Activated naive CD4-positive, alpha-beta T cell treated with anti-CD3 and anti-CD28 coated beads, Interleukin-2, amount 10 ng/mL, durations not matched to agents 7 days and 5 days (primary cell): ENCODE results near the gene DESI2.
"Not testable (repeated sequence)": the region's sequence is repeated elsewhere in the genome, so short reads cannot be mapped to it uniquely, and the experiment has no call there.

Source experiments
- CTCF ChIA-PET: fragments of 350-600 bp; sonication (Branson Sonifier 250); formaldehyde crosslinking; loops from one replicate; lab custom pipeline; 2021; ENCODE audit warnings: antibody characterized with exemption; lab: Charles Lee
- DNase-seq: peaks from one replicate; pipeline ENCODE4 v3.0.0-alpha.2; 2020
- H3K27ac Mint-ChIP-seq: one replicate; pipeline ENCODE4 v1.8.0; 2021; ENCODE audit warnings: mild to moderate bottlenecking, moderate library complexity, mixed read lengths
- H3K27me3 Mint-ChIP-seq: one replicate; pipeline ENCODE4 v1.8.0; 2021; ENCODE audit warnings: mild to moderate bottlenecking, mixed read lengths
- H3K36me3 Mint-ChIP-seq: one replicate; pipeline ENCODE4 v1.8.0; 2021; ENCODE audit warnings: mixed read lengths
- H3K4me1 Mint-ChIP-seq: one replicate; pipeline ENCODE4 v1.8.0; 2021; ENCODE audit warnings: mixed read lengths
- H3K4me3 Mint-ChIP-seq: one replicate; pipeline ENCODE4 v1.8.0; 2021; ENCODE audit warnings: mild to moderate bottlenecking, moderate library complexity, mixed read lengths
- H3K9me3 Mint-ChIP-seq: one replicate; pipeline ENCODE4 v1.8.0; 2021; ENCODE audit warnings: mixed read lengths

DESI2 gene

DNA sequence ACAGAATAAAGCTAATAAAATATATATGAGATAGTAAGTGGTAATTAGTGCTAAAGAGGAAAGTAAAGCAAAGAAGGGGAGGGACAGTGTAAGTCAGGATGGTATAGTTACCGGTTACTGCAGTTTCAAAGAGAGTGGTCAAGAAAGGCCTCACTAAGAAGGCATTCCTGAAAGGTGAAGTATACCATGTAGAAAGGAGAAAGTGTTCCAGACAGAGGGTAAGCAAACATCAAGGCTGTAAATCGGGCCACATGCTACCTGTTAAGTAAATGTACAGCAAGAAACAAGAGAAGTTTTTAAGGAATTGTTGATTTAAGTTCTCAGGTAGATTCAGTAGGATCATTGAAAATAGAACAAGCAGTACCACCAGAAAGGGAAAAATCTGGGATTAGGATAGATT lies 9.7 kb downstream of the DESI2 start:
- DNase-seq: no peak
- H3K9me3 Mint-ChIP-seq: no peaks in the 10 kb centered on the region
- H3K4me3 Mint-ChIP-seq: no peak overlapping the region
- H3K4me1 Mint-ChIP-seq: peaks cover 15% of the 10 kb centered on the region
- H3K27me3 Mint-ChIP-seq: no peaks in the 10 kb centered on the region
- peaks cover 29% of the 10 kb centered on the region for H3K36me3 Mint-ChIP-seq
- no peak overlapping the region for H3K27ac Mint-ChIP-seq
- CTCF ChIA-PET: no interaction called here

DNA sequence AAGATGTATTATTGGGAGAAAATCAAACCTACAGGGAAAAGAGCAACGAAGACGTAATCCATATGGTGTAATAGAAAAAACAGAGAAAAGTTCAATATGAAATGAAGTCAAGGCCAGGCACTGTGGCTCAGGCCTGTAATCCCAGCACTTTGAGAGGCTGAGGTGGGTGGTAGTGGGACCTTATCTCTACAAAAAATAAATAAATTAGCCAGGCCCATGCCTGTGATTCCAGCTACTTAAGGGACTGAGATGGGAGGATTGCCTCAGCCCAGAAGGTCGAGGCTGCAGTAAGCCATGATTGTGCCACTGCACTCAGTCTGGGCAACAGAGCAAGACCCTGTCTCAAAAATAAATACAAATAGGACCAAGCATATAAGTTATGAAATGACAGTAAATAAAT lies 11.4 kb downstream of the DESI2 start:
- no peak for DNase-seq
- no peak overlapping the region for H3K4me3 Mint-ChIP-seq
- CTCF ChIA-PET: no interaction called here
- H3K36me3 Mint-ChIP-seq: peaks cover 15% of the 10 kb centered on the region
- no peaks in the 10 kb centered on the region for H3K27me3 Mint-ChIP-seq
- peaks cover 5% of the 10 kb centered on the region for H3K4me1 Mint-ChIP-seq
- H3K27ac Mint-ChIP-seq: no peak overlapping the region
- H3K9me3 Mint-ChIP-seq: no peaks in the 10 kb centered on the region

DNA sequence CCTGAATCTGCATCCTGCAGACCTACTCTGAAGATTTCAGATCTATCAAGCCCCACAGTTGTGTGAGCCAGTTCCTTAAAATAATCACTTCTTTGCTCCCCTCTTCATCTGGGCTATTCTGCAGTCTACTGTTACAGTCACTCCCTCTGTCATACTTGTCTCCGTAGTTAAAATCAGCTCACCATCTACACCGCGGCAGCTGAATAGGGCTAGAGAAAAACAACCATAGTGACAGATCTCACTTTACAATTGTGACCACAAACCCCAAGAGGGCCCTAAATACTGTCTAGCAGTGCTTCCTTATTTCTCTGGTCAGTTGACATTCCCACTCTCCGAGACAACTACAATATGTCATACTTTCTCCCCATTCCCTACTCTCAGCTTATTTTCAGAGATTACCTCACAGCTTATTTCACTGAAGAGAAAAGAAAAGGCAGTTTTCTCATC lies 12.9 kb downstream of the DESI2 start:
- H3K4me3 Mint-ChIP-seq: no peak overlapping the region
- CTCF ChIA-PET: no interaction called here
- DNase-seq: no peak
- peaks cover 14% of the 10 kb centered on the region for H3K36me3 Mint-ChIP-seq
- H3K9me3 Mint-ChIP-seq: no peaks in the 10 kb centered on the region
- no peak overlapping the region for H3K27ac Mint-ChIP-seq
- peaks cover 5% of the 10 kb centered on the region for H3K4me1 Mint-ChIP-seq
- H3K27me3 Mint-ChIP-seq: no peaks in the 10 kb centered on the region

DNA sequence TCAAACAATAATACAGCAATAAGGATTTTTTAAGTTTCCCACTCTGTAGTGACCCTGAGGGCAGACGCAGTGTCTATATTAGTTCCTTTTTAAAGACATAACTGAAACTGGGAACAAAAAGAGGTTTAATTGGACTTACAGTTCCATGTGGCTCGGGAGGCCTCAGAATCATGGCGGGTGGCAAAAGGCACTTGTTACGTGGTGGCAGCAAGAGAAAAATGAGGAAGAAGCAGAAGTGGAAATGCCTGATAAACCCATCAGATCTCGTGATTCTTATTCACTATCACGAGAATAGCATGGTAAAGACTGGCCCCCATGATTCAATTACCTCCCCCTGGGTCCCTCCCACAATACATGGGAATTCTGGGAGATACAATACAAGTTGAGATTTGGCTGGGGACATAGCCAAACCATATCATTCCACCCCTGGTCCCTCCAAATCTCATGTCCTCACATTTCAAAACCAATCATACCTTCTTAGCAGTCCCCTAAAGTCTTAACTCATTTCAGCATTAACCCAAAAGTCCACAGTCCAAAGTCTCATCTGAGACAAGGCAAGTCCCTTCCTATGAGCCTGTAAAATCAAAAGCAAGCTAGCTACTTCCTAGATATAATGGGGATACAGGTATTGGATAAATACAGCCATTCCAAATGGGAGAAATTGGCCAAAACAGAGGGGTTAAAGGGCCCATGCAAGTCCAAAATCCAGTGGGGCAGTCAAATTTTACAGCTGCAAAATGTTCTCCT lies 13.9 kb downstream of the DESI2 start:
- H3K36me3 Mint-ChIP-seq: peaks cover 18% of the 10 kb centered on the region
- H3K4me3 Mint-ChIP-seq, H3K9me3 Mint-ChIP-seq, CTCF ChIA-PET, DNase-seq, H3K4me1 Mint-ChIP-seq, H3K27ac Mint-ChIP-seq, H3K27me3 Mint-ChIP-seq: not testable (repeated sequence)

DNA sequence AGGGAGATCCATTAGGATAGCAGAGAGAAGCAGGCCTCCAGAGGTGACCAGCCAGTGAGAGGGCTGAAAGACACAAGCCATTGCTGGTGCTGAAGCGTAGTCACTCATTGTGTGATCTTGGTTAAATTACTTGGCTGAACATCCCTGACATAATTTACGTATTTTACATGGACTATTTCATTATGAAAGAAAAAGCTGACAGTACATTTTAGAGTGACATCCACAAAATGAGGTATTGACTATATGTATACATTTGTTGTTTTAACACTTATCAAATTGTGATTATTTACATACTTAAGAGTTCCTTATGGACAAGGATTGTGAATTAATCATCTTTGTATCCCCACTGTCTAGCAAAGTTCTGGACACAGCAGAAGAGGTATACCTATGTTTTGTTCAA lies 14.9 kb downstream of the DESI2 start:
- no peaks in the 10 kb centered on the region for H3K9me3 Mint-ChIP-seq

DNA sequence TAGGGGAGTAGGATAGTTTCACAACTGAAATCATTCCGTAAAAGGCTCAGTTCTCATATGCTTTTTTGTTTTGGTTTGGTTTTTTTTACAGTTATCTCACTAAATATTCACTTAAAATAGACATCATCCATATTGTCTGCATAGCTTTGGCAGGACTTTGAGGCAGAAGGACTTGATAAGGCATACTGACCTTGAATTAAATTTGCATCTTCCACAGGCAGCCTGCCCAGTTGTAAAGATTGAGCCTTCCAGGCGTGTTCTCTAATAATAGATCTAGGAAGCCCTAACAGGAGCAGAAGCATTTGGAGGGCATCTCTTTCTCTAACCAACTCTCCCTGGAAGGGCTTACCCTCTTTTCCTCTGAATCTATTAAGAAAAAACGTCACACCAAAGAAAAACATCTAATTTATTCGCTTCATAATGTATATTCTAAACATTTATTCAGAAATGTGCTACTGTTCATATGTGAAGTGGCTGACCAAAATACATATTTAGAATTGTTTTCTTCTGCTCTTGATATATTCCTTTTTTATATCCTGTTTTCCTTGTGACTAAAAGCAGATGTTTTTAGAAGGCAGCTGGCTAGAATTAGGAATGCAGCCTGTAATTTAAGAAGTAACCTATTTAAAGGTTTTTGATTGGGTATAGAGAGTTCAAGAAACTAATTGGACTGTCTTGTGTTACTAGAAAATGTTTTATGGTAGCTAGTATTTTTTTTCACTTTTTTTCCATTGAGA lies 20.2 kb downstream of the DESI2 start:
- H3K27me3 Mint-ChIP-seq: no peaks in the 10 kb centered on the region
- CTCF ChIA-PET: no interaction called here
- DNase-seq: no peak
- no peak overlapping the region for H3K27ac Mint-ChIP-seq
- H3K4me1 Mint-ChIP-seq: no peaks in the 10 kb centered on the region
- no peaks in the 10 kb centered on the region for H3K9me3 Mint-ChIP-seq
- H3K4me3 Mint-ChIP-seq: no peak overlapping the region
- H3K36me3 Mint-ChIP-seq: peaks cover 38% of the 10 kb centered on the region

More for the DNA sequence above, 14.9 kb downstream of the DESI2 start:
- Mint-ChIP-seq H3K4me3 (no peak overlapping the region), H3K27ac (no peak overlapping the region), H3K4me1 (peaks cover 3% of the 10 kb centered on the region), H3K27me3 (no peaks in the 10 kb centered on the region), H3K36me3 (peaks cover 22% of the 10 kb centered on the region)
- CTCF ChIA-PET: no interaction called here
- DNase-seq: no peak

DNA sequence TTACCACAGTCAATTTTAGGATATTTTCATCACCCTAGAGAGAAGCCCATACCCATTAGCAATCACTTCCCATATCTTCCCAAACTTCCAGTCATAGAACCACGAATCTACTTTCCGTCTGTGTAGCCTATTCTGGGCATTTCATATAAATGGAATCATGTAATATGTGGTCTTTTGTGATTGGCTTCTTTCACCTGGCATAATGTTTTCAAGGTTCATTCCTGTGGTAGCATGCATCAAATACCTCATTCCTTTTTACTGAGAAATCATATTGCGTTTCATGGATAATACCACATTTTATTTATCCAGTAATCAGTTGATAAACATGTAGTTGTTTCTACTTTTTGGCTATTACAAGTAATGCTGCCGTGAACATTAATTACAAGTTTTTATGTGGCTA lies 21.5 kb downstream of the DESI2 start:
- CTCF ChIA-PET: no interaction called here
- H3K27ac Mint-ChIP-seq: no peak overlapping the region
- peaks cover 43% of the 10 kb centered on the region for H3K36me3 Mint-ChIP-seq

DNA sequence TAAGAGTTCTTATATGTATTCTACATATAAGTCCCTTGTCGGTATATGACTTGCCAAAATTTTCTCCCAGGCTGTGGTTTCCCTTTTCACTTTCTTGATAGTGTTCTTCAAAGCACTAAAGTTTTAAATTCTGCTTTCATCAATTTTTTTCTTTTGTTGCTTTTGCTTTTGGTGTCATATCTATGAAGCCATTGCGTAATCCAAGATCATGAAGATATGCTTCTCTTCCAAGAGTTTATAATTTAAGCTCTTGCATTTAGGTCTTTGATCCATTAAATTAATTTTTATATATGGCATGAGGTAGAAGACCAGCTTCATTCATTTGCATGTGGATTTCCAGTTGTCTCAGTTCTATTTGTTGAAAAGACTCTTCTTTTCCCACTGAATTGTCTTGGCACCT lies 22.2 kb downstream of the DESI2 start:
- Mint-ChIP-seq H3K4me1 (no peaks in the 10 kb centered on the region), H3K27ac (no peak overlapping the region), H3K4me3 (no peak overlapping the region), H3K27me3 (no peaks in the 10 kb centered on the region), H3K36me3 (peaks cover 43% of the 10 kb centered on the region), H3K9me3 (no peaks in the 10 kb centered on the region)
- DNase-seq: no peak
- CTCF ChIA-PET: no interaction called here

More for the DNA sequence above, 21.5 kb downstream of the DESI2 start:
- DNase-seq: no peak
- Mint-ChIP-seq H3K9me3 (no peaks in the 10 kb centered on the region), H3K4me3 (no peak overlapping the region), H3K4me1 (no peaks in the 10 kb centered on the region), H3K27me3 (no peaks in the 10 kb centered on the region)

DNA sequence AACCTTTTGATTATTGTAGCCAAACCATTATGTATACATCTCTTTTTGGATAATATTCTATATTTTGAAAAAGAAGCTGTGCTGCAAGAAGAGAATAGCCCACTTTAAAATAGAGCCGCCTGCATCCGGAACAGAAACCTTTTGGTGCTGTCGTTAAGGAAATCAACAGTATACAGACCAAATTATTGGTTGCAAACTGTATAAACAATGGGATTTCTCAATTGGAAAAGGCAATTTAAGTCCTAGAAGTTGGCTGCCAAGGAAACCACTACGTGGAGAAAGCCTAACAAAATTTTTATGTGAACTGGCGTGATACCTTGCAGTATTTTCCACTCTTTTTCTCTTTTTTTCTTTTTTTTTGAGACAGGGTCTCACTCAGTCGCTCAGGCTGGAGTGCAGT lies 25.8 kb downstream of the DESI2 start:
- no peak overlapping the region for H3K4me3 Mint-ChIP-seq
- CTCF ChIA-PET: no interaction called here

DNA sequence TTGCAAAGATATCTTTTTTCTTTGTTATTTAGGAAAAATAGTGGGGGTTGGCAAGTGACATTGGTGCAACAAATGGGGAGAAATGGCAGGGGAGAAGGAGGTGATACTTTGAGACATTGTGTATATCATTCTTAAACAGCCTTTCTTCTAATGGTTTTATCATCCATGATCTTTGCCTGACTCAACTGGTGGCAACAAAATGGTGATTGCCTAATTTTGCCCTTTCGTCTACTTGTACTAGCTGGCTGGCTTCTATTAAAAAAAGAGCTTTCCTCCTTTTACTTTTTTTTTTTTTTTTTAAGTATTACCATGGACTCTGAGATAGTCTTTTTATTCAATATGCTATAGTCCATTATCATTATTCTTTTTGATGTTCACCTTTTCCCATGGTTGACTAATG lies 27.7 kb downstream of the DESI2 start:
- peaks cover 29% of the 10 kb centered on the region for H3K36me3 Mint-ChIP-seq
- H3K27ac Mint-ChIP-seq: no peak overlapping the region
- H3K9me3 Mint-ChIP-seq: no peaks in the 10 kb centered on the region
- peaks cover 3% of the 10 kb centered on the region for H3K4me1 Mint-ChIP-seq
- H3K4me3 Mint-ChIP-seq: no peak overlapping the region
- CTCF ChIA-PET: interaction anchor here (0.6 kb wide), 1 partner anchor 189 kb away, joined by 3 read pairs; no protein-coding TSS in a partner anchor
- no peak for DNase-seq
- H3K27me3 Mint-ChIP-seq: no peaks in the 10 kb centered on the region

More for the DNA sequence above, 25.8 kb downstream of the DESI2 start:
- no peak overlapping the region for H3K27ac Mint-ChIP-seq
- H3K27me3 Mint-ChIP-seq: no peaks in the 10 kb centered on the region
- H3K36me3 Mint-ChIP-seq: peaks cover 41% of the 10 kb centered on the region
- no peak for DNase-seq
- H3K4me1 Mint-ChIP-seq: no peaks in the 10 kb centered on the region
- H3K9me3 Mint-ChIP-seq: no peaks in the 10 kb centered on the region

DNA sequence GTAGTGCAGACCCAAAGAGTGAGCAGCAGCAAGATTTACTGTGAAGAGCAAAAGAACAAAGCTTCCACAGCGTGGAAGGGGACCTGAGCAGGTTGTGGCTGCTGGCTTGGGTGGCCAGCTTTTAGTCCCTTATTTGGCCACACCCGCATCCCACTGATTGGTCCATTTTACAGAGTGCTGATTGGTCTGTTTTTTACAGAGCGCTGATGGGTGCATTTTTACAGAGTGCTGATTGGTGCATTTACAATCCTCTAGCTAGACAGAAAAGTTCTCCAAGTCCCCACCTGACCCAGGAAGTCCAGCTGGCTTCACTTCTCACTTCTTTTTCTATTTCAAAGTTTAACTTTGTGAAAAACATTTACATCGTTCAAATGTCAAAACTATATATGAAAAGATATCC lies 29.2 kb downstream of the DESI2 start:
- H3K4me3 Mint-ChIP-seq, H3K9me3 Mint-ChIP-seq, H3K4me1 Mint-ChIP-seq, CTCF ChIA-PET, DNase-seq, H3K27ac Mint-ChIP-seq, H3K27me3 Mint-ChIP-seq: not testable (repeated sequence)
- H3K36me3 Mint-ChIP-seq: peaks cover 34% of the 10 kb centered on the region

DNA sequence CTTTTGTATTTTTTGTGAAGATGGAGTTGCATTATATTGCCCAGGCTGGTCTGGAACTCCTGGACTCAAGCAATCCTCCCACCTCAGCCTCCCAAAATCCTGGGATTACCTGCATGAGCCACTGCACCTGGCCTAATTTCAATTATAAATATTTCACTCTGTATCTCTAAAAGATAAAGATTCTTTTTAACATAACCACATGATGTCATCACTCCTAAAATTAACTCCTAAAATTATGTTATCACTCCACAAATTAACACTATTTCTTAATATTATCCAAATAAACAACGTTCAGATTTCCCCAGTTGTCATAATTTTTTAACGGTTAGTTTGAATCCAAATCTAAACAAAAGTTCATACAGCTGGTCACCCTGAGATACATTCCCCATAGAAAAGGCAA lies 43.0 kb downstream of the DESI2 start:
- H3K36me3 Mint-ChIP-seq: peaks cover 63% of the 10 kb centered on the region

DNA sequence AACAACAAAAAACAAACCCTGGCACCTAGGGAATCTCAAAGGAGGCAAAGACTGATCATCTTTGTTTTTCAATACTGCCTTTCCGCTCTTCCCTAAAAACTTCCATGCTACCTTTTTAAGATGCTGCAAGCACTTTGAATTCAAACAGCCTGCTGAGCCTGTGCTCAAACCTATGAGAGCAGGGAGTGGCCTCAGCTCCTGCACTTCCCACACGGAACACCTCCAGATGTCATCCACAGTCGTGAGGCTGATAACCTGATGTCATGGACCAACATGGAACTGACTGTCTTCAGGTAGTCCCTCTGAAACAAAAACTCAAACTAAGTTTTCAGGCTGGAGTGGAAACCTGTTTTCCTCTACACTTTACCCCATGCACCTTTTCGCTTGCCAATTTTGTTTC lies 46.8 kb downstream of the DESI2 start:
- H3K36me3 Mint-ChIP-seq: peaks cover 59% of the 10 kb centered on the region
- no peaks in the 10 kb centered on the region for H3K27me3 Mint-ChIP-seq
- H3K4me1 Mint-ChIP-seq: no peaks in the 10 kb centered on the region
- H3K4me3 Mint-ChIP-seq: no peak overlapping the region
- no peak overlapping the region for H3K27ac Mint-ChIP-seq
- CTCF ChIA-PET: no interaction called here
- H3K9me3 Mint-ChIP-seq: no peaks in the 10 kb centered on the region
- DNase-seq: no peak

More for the DNA sequence above, 43.0 kb downstream of the DESI2 start:
- H3K27ac Mint-ChIP-seq: no peak overlapping the region
- no peaks in the 10 kb centered on the region for H3K9me3 Mint-ChIP-seq
- DNase-seq: no peak
- CTCF ChIA-PET: interaction anchor here (1.3 kb wide), 1 partner anchor 91 kb away, joined by 4 read pairs; no protein-coding TSS in a partner anchor
- H3K27me3 Mint-ChIP-seq: no peaks in the 10 kb centered on the region
- no peaks in the 10 kb centered on the region for H3K4me1 Mint-ChIP-seq
- no peak overlapping the region for H3K4me3 Mint-ChIP-seq

DNA sequence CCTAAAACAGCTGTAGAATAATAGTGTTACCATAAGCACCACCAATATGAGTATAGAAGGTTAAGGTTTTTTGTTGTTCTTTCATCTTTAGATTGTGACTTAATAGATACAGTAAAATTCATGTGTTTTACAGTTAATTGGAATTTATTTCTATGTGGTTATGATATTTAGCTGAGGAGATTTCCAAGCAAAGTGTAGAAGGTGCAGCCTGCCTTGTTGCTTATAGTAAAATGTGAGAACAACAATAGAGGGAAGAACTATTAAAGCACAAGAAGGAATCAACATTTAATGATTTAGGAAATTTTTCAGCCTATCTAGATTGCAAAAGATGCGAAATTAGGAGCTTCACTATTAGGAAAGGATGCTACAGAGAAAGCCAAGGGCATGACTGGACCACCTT lies 47.9 kb downstream of the DESI2 start:
- H3K4me3 Mint-ChIP-seq: no peak overlapping the region
- H3K9me3 Mint-ChIP-seq: no peaks in the 10 kb centered on the region
- H3K36me3 Mint-ChIP-seq: peaks cover 57% of the 10 kb centered on the region
- no peaks in the 10 kb centered on the region for H3K4me1 Mint-ChIP-seq
- CTCF ChIA-PET: interaction anchor here (0.6 kb wide), 2 partner anchors 8 to 342 kb away, joined by 3 read pairs; no protein-coding TSS in a partner anchor
- no peak for DNase-seq
- no peak overlapping the region for H3K27ac Mint-ChIP-seq
- no peaks in the 10 kb centered on the region for H3K27me3 Mint-ChIP-seq

DNA sequence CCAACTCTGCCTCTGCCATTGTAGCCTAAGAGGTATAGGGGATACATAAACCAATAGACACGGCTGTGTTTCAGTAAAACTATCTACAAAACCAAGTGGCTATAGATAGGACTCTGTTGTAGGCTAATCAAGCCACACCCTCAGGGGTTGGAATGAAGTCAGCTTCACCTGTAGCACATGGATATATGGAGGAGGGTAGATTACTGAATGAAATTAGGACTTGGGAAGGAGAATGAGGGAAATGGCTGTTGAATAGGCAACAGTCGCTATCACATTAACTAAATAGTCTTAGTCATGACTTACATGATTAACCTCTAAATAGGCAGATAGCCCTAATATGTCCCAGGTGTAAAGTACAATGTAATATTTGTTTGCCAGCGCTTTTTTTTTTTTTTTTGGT lies 49.7 kb downstream of the DESI2 start:
- Mint-ChIP-seq H3K36me3 (peaks cover 49% of the 10 kb centered on the region), H3K9me3 (no peaks in the 10 kb centered on the region), H3K27me3 (no peaks in the 10 kb centered on the region), H3K27ac (no peak overlapping the region), H3K4me1 (no peaks in the 10 kb centered on the region), H3K4me3 (no peak overlapping the region)
- DNase-seq: no peak
- CTCF ChIA-PET: no interaction called here
